ENCODE measurements around the gene CALD1. TPM values are rescaled to one million over a fixed set of nuclear protein-coding genes. Genes with fewer than 3 reads are reported as not detected.

CALD1 gene
- polyA plus RNA-seq, 1 donor (not counting 4 experiments of a cell fraction or from before 2014, with no cell fraction given): 229 TPM

GRCh38 chr7:134813663-134814396 is 34.4 kb downstream of the CALD1 start:
- peaks cover 32% of the 10 kb centered on the region for H3K79me2 ChIP-seq (ENCODE audit: control insufficient read depth, insufficient read depth, low read length)
- H3K4me2 ChIP-seq (ENCODE audit: control insufficient read depth, extremely low read depth, insufficient read depth, low read depth, low read length): no peak overlapping the region
- TF ChIP-seq EZH2 (IDR thresholded peaks at IDR 0.05; ENCODE audit: low read length) (no peak), CTCF (optimal IDR thresholded peaks at IDR 0.05 in 1 of 3, IDR thresholded peaks at IDR 0.05 in 1 of 3, conservative IDR thresholded peaks at IDR 0.05 in 1 of 3; ENCODE audit: extremely low read depth in 1 of 3, insufficient read depth in 2 of 3, low read length in 3 of 3) (no peak)
- no peak overlapping the region for H2AFZ ChIP-seq (ENCODE audit: control insufficient read depth, low read length)
- FAIRE-seq (no peak), DNase-seq (ENCODE audit: low read depth, low spot score) (no peak)
- no peak overlapping the region for H3K9ac ChIP-seq (ENCODE audit: control insufficient read depth, extremely low read depth, insufficient read depth, low read length)
- no peak overlapping the region for H3K27ac ChIP-seq (ENCODE audit: control insufficient read depth, insufficient read depth, low read length)
- dilution Hi-C loops (cut with MboI; ENCODE audit: extremely low pct_ligation_motif_present, low sequenced_read_pairs): no loop called here
- H4K20me1 ChIP-seq (ENCODE audit: control insufficient read depth, extremely low read depth, insufficient read depth, low read length): no peaks in the 10 kb centered on the region
- no peaks in the 10 kb centered on the region for H3K9me1 ChIP-seq (ENCODE audit: control insufficient read depth, extremely low read depth, insufficient read depth, low read length)
- H3K4me1 ChIP-seq (ENCODE audit: control insufficient read depth, extremely low read depth, insufficient read depth, low read length): peaks cover 12% of the 10 kb centered on the region
- H3K9me3 ChIP-seq (ENCODE audit: control insufficient read depth, low read depth, low read length): no peaks in the 10 kb centered on the region
- H3K4me3 ChIP-seq (ENCODE audit: control insufficient read depth in 2 of 3, extremely low read depth in 1 of 3, insufficient read depth in 2 of 3, low read depth in 1 of 3, low read length in 3 of 3): no peak overlapping the region
- no peaks in the 10 kb centered on the region for H3K36me3 ChIP-seq (ENCODE audit: control insufficient read depth in 2 of 2, extremely low read depth in 1 of 2, insufficient read depth in 2 of 2, low read length in 2 of 2)
- H3K27me3 ChIP-seq (ENCODE audit: control insufficient read depth, extremely low read depth, insufficient read depth, low read length): no peaks in the 10 kb centered on the region

GRCh38 chr7:134814730-134815364 is 35.4 kb downstream of the CALD1 start:
- no peaks in the 10 kb centered on the region for H3K9me1 ChIP-seq (ENCODE audit: control insufficient read depth, extremely low read depth, insufficient read depth, low read length)
- no peaks in the 10 kb centered on the region for H3K27me3 ChIP-seq (ENCODE audit: control insufficient read depth, extremely low read depth, insufficient read depth, low read length)
- TF ChIP-seq EZH2 (IDR thresholded peaks at IDR 0.05; ENCODE audit: low read length): no peak
- no peak for TF ChIP-seq CTCF (optimal IDR thresholded peaks at IDR 0.05 in 1 of 3, IDR thresholded peaks at IDR 0.05 in 1 of 3, conservative IDR thresholded peaks at IDR 0.05 in 1 of 3; ENCODE audit: extremely low read depth in 1 of 3, insufficient read depth in 2 of 3, low read length in 3 of 3)
- no peak overlapping the region for H3K27ac ChIP-seq (ENCODE audit: control insufficient read depth, insufficient read depth, low read length)
- H3K79me2 ChIP-seq (ENCODE audit: control insufficient read depth, insufficient read depth, low read length): peaks cover 38% of the 10 kb centered on the region
- FAIRE-seq (peak; percentile 43), DNase-seq (ENCODE audit: low read depth, low spot score) (no peak)
- H4K20me1 ChIP-seq (ENCODE audit: control insufficient read depth, extremely low read depth, insufficient read depth, low read length): no peaks in the 10 kb centered on the region
- H3K4me1 ChIP-seq (ENCODE audit: control insufficient read depth, extremely low read depth, insufficient read depth, low read length): peaks cover 16% of the 10 kb centered on the region
- H3K36me3 ChIP-seq (ENCODE audit: control insufficient read depth in 2 of 2, extremely low read depth in 1 of 2, insufficient read depth in 2 of 2, low read length in 2 of 2): peaks cover 0 to 4% of the 10 kb centered on the region in 2 experiments
- dilution Hi-C loops (cut with MboI; ENCODE audit: extremely low pct_ligation_motif_present, low sequenced_read_pairs): no loop called here
- H3K4me3 ChIP-seq (ENCODE audit: control insufficient read depth in 2 of 3, extremely low read depth in 1 of 3, insufficient read depth in 2 of 3, low read depth in 1 of 3, low read length in 3 of 3): no peak overlapping the region
- H3K4me2 ChIP-seq (ENCODE audit: control insufficient read depth, extremely low read depth, insufficient read depth, low read depth, low read length): peak overlapping the region; percentile 33
- H3K9me3 ChIP-seq (ENCODE audit: control insufficient read depth, low read depth, low read length): no peaks in the 10 kb centered on the region
- no peak overlapping the region for H2AFZ ChIP-seq (ENCODE audit: control insufficient read depth, low read length)
- no peak overlapping the region for H3K9ac ChIP-seq (ENCODE audit: control insufficient read depth, extremely low read depth, insufficient read depth, low read length)

All from keratinocyte (primary cell).